ENCODE measurements around the gene B3GNT7.
"Not testable (repeated sequence)": the region's sequence is repeated elsewhere in the genome, so short reads cannot be mapped to it uniquely, and the experiment has no call there.

Gene B3GNT7

DNA sequence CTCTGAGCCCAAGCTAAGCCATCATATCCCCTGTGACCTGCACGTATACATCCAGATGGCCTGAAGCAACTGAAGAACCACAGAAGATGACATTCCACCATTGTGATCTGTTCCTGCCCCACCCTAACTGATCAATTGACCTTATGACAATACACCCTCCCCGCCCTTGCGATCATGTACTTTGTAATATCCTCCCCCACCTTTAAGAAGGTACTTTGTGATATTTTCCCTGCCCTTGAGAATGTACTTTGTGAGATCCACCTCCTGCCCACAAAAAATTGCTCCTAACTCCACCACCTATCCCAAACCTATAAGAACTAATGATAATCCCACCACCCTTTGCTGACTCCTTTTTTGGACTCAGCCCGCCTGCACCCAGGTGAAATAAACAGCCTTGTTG, 34.9 kb downstream of the B3GNT7 start:
- not testable (repeated sequence) for DNase-seq

DNA sequence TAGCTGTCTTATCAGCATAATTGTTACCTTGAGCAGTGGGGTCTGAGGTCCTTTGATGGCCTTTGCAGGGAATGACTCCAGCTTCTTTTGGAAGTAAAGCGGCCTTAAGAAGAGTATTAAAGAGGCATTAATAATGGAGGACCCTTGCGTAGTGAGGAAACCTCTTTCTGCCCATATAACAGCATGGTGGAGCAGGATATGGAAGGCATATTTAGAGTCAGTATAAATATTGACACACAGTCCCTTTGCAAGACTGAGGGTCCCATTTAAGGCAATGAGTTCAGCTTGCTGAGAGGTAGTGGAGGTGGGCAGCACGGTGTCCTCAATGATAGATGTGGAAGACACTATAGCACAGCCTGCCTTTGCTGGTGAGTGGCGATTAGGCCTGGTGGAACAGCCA, 36.1 kb downstream of the B3GNT7 start:
- DNase-seq, result no peak

DNA sequence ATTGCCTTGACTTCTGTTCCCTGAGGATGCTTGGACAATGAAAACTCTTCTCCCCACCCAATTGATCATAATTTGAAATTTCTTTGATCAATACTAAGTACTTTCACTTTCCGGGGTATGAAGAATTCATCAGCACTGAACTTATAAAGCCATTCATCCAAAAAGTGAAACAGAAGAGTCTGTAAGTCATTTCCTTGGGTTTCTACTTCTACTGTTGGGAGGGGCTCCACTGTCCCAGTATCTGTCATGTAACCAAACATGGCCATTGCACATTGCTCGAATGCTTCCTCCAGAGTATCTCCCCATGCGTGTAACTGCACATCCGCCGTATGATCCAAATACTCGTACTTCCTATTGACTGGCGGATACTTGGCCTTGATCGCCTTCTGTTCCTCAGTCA, 38.5 kb downstream of the B3GNT7 start:
- DNase-seq, result peak; percentile 41

DNA sequence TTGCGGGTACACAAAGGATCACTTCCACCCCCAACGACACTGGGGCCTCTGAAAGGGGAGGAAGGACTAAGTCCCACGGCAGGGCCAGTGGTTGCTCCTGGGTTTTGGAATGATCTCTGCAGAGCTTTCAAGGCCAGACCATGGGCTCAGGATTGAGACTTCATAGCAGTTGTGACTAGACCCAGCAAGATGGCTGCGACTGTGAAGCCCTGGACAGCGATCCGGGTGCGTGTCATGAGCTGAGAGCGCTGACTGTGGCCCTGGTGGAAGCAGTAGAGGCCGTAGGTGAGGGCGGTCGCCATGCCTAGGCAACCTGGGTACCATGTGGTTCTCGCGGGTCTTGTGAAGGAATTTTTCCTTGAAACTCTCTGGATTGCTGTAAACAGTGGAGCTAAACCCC, 41.4 kb downstream of the B3GNT7 start:
- no peak for DNase-seq

DNA sequence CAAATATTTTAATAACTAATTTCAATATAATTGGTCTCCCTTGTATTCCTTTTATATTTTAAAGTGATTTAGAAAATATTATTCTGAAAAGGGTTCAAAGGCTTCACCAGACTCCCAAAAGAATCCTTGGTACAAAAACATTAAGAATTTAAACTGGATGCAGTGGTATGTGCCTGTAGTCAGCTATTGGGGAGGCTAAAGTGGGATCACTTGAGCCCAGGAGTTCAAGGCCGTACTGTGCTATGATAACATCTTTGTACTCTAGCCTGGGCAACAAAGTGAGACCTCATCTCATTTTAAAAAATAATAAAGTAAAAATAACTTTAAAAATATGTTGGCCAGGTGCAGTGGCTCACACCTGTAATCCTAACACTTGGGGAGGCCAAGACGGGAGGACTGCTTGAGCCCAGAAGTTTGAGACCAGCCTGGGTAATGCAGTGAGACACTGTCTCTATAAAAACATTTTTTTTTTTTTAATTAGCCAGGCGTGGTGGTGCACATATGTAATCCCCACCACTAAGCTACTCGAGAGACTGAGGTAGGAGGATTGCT, 54.1 kb downstream of the B3GNT7 start:
- DNase-seq, result no peak

DNA sequence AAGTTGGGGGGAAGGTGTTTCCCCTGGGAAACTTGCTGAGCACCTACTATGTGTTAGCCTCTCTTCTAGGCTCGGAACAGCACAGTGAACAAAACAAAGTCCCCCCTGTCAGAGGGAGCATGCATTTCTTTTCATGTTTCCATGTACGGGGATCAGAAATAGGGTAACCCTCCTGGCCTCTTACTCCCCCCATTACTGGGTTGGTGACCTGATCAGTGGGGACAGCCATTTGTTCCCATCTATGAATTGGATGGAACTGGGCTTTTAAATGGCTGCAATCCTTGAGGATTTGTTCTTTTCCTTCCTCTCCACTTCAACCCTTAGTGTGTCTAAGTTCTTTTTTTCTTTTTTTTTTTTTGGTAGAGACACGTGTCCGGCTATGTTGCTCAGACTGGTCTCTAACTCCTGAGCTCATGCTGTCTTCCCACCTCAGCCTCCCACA, 55.1 kb downstream of the B3GNT7 start:
- DNase-seq, result no peak
